ENCODE data around the gene ZNF865.

Gene ZNF865

GRCh38 chr19:55605207-55605636 is 225 bp upstream of the ZNF865 start:
- DNase-seq (ENCODE audit: low spot score): peak; percentile 98

- DNase-seq (ENCODE audit: low spot score): no peak
Measured at GRCh38 chr19:55606471-55606787, 982 bp downstream of the ZNF865 start.

- no peak for DNase-seq (ENCODE audit: low spot score)
Measured at GRCh38 chr19:55606817-55607216, 1.4 kb downstream of the ZNF865 start.

GRCh38 chr19:55609326-55609725 is 3.9 kb downstream of the ZNF865 start:
- no peak for DNase-seq (ENCODE audit: low spot score)

- DNase-seq (ENCODE audit: low spot score): no peak
Measured at GRCh38 chr19:55611300-55611982, 6.0 kb downstream of the ZNF865 start.

- no peak for DNase-seq (ENCODE audit: low spot score)
Measured at GRCh38 chr19:55611983-55612645, 6.7 kb downstream of the ZNF865 start.

GRCh38 chr19:55613396-55613795 is 7.9 kb downstream of the ZNF865 start:
- DNase-seq (ENCODE audit: low spot score): no peak

GRCh38 chr19:55613930-55614710 is 8.7 kb downstream of the ZNF865 start:
- DNase-seq (ENCODE audit: low spot score): no peak

GRCh38 chr19:55614711-55615542 is 9.5 kb downstream of the ZNF865 start:
- DNase-seq (ENCODE audit: low spot score): no peak

GRCh38 chr19:55615543-55616394 is 10.3 kb downstream of the ZNF865 start:
- no peak for DNase-seq (ENCODE audit: low spot score)

- DNase-seq (ENCODE audit: low spot score): no peak
Measured at GRCh38 chr19:55616395-55616875, 11.0 kb downstream of the ZNF865 start.

- DNase-seq (ENCODE audit: low spot score): no peak
Measured at GRCh38 chr19:55617426-55617825, 12.0 kb downstream of the ZNF865 start.

- no peak for DNase-seq (ENCODE audit: low spot score)
Measured at GRCh38 chr19:55618426-55618825, 13.0 kb downstream of the ZNF865 start.

- no peak for DNase-seq (ENCODE audit: low spot score)
Measured at GRCh38 chr19:55619286-55619685, 13.8 kb downstream of the ZNF865 start.

GRCh38 chr19:55620410-55621204 is 15.2 kb downstream of the ZNF865 start:
- DNase-seq (ENCODE audit: low spot score): no peak

- DNase-seq (ENCODE audit: low spot score): no peak
Measured at GRCh38 chr19:55621205-55621672, 15.8 kb downstream of the ZNF865 start.

- DNase-seq (ENCODE audit: low spot score): no peak
Measured at GRCh38 chr19:55621673-55622231, 16.3 kb downstream of the ZNF865 start.

- no peak for DNase-seq (ENCODE audit: low spot score)
Measured at GRCh38 chr19:55622242-55622969, 17.0 kb downstream of the ZNF865 start.

- DNase-seq (ENCODE audit: low spot score): no peak
Measured at GRCh38 chr19:55623130-55623529, 17.7 kb downstream of the ZNF865 start.

Measured in HuH-7.5 (cell line).